HAP-1 (cell line): Measurements from ENCODE around the gene PDCD4.

Experiments
- DNase-seq, 2 experiments: peaks; one replicate each; pipeline ENCODE4 v3.0.0-alpha.2; 2016 to 2020; ENCODE audit warnings: low spot score in 2 of 2
- H3K27me3 ChIP-seq: fragments of 250-450 bp; sonication (Bioruptor Pico); 2 replicates; pipeline ENCODE4 v1.5.1; 2020; ENCODE audit warnings: low read depth, mild to moderate bottlenecking, moderate library complexity
- H3K36me3 ChIP-seq: fragments of 250-450 bp; sonication (Bioruptor Pico); replicated peaks from 2 replicates; pipeline ENCODE4 v1.5.1; 2020; ENCODE audit warnings: mild to moderate bottlenecking
- H3K4me1 ChIP-seq: fragments of 250-450 bp; sonication (Bioruptor Pico); 2 replicates; pipeline ENCODE4 v1.5.1; 2020; ENCODE audit warnings: mild to moderate bottlenecking
- H3K4me3 ChIP-seq: fragments of 250-450 bp; sonication (Bioruptor Pico); 2 replicates; pipeline ENCODE4 v1.5.1; 2020; ENCODE audit warnings: mild to moderate bottlenecking, moderate library complexity
- H3K9me3 ChIP-seq: fragments of 250-450 bp; sonication (Bioruptor Pico); 2 replicates; pipeline ENCODE4 v1.5.1; 2020; ENCODE audit warnings: mild to moderate bottlenecking, moderate library complexity
- in situ Hi-C: fragments of 300-500 bp; cut with MboI; formaldehyde crosslinking; loops from 3 replicates; pipeline ENCODE4 v1.14.3; 2020; ENCODE audit warnings: low sequenced_read_pairs, inconsistent platforms, mixed read lengths

PDCD4 gene

GRCh38 chr10:110847374-110847773 lies 24.4 kb upstream of the PDCD4 start:
- H3K4me3 ChIP-seq: no peak overlapping the region
- in situ Hi-C loops: no loop called here
- no peaks in the 10 kb centered on the region for H3K4me1 ChIP-seq
- H3K36me3 ChIP-seq: no peaks in the 10 kb centered on the region
- H3K9me3 ChIP-seq: no peaks in the 10 kb centered on the region
- DNase-seq: no peak
- H3K27me3 ChIP-seq: no peaks in the 10 kb centered on the region

GRCh38 chr10:110848106-110848505 lies 23.6 kb upstream of the PDCD4 start:
- no peaks in the 10 kb centered on the region for H3K27me3 ChIP-seq
- H3K36me3 ChIP-seq: no peaks in the 10 kb centered on the region
- no peak for DNase-seq
- H3K9me3 ChIP-seq: no peaks in the 10 kb centered on the region
- in situ Hi-C loops: no loop called here
- H3K4me1 ChIP-seq: no peaks in the 10 kb centered on the region
- H3K4me3 ChIP-seq: no peak overlapping the region

GRCh38 chr10:110850099-110850498 lies 21.6 kb upstream of the PDCD4 start:
- Histone ChIP-seq H3K4me3 (no peak overlapping the region), H3K9me3 (no peaks in the 10 kb centered on the region), H3K27me3 (no peaks in the 10 kb centered on the region), H3K36me3 (no peaks in the 10 kb centered on the region), H3K4me1 (no peaks in the 10 kb centered on the region)
- DNase-seq: no peak
- in situ Hi-C loops: no loop called here

GRCh38 chr10:110851020-110851612 lies 20.6 kb upstream of the PDCD4 start:
- Histone ChIP-seq H3K36me3 (no peaks in the 10 kb centered on the region), H3K4me3 (no peak overlapping the region), H3K9me3 (no peaks in the 10 kb centered on the region), H3K4me1 (no peaks in the 10 kb centered on the region), H3K27me3 (no peaks in the 10 kb centered on the region)
- in situ Hi-C loops: no loop called here
- DNase-seq: no peak

GRCh38 chr10:110852255-110852896 lies 19.4 kb upstream of the PDCD4 start:
- Histone ChIP-seq H3K4me1 (no peaks in the 10 kb centered on the region), H3K9me3 (no peaks in the 10 kb centered on the region), H3K27me3 (no peaks in the 10 kb centered on the region), H3K36me3 (no peaks in the 10 kb centered on the region), H3K4me3 (no peak overlapping the region)
- no peak for DNase-seq
- in situ Hi-C loops: no loop called here

GRCh38 chr10:110852947-110853346 lies 18.8 kb upstream of the PDCD4 start:
- H3K4me3 ChIP-seq: no peak overlapping the region
- no peaks in the 10 kb centered on the region for H3K4me1 ChIP-seq
- DNase-seq: no peak
- in situ Hi-C loops: no loop called here
- no peaks in the 10 kb centered on the region for H3K36me3 ChIP-seq
- H3K9me3 ChIP-seq: no peaks in the 10 kb centered on the region
- no peaks in the 10 kb centered on the region for H3K27me3 ChIP-seq

GRCh38 chr10:110853921-110854605 lies 17.7 kb upstream of the PDCD4 start:
- H3K36me3 ChIP-seq: no peaks in the 10 kb centered on the region
- H3K9me3 ChIP-seq: no peaks in the 10 kb centered on the region
- H3K27me3 ChIP-seq: no peaks in the 10 kb centered on the region
- H3K4me1 ChIP-seq: no peaks in the 10 kb centered on the region
- no peak for DNase-seq
- no peak overlapping the region for H3K4me3 ChIP-seq
- in situ Hi-C loops: no loop called here

GRCh38 chr10:110857265-110858171 lies 14.2 kb upstream of the PDCD4 start:
- H3K4me1 ChIP-seq: no peaks in the 10 kb centered on the region
- in situ Hi-C loops: no loop called here
- DNase-seq: no peak
- no peaks in the 10 kb centered on the region for H3K27me3 ChIP-seq
- H3K36me3 ChIP-seq: no peaks in the 10 kb centered on the region
- H3K9me3 ChIP-seq: no peaks in the 10 kb centered on the region
- no peak overlapping the region for H3K4me3 ChIP-seq

GRCh38 chr10:110858297-110858934 lies 13.3 kb upstream of the PDCD4 start:
- no peak overlapping the region for H3K4me3 ChIP-seq
- in situ Hi-C loops: no loop called here
- H3K36me3 ChIP-seq: no peaks in the 10 kb centered on the region
- H3K9me3 ChIP-seq: no peaks in the 10 kb centered on the region
- DNase-seq: no peak
- H3K27me3 ChIP-seq: no peaks in the 10 kb centered on the region
- H3K4me1 ChIP-seq: no peaks in the 10 kb centered on the region

GRCh38 chr10:110859206-110859972 lies 12.3 kb upstream of the PDCD4 start:
- no peaks in the 10 kb centered on the region for H3K4me1 ChIP-seq
- no peaks in the 10 kb centered on the region for H3K27me3 ChIP-seq
- no peaks in the 10 kb centered on the region for H3K9me3 ChIP-seq
- in situ Hi-C loops: no loop called here
- H3K36me3 ChIP-seq: no peaks in the 10 kb centered on the region
- DNase-seq: no peak
- no peak overlapping the region for H3K4me3 ChIP-seq

- Histone ChIP-seq H3K9me3 (no peaks in the 10 kb centered on the region), H3K4me1 (peaks cover 2% of the 10 kb centered on the region), H3K27me3 (no peaks in the 10 kb centered on the region), H3K4me3 (no peak overlapping the region), H3K36me3 (no peaks in the 10 kb centered on the region)
- in situ Hi-C loops: no loop called here
- no peak for DNase-seq
These were observed 11.8 kb upstream of the PDCD4 start for GRCh38 chr10:110859973-110860376.

- in situ Hi-C loops: no loop called here
- H3K4me1 ChIP-seq: peaks cover 7% of the 10 kb centered on the region
These were observed 11.0 kb upstream of the PDCD4 start for GRCh38 chr10:110860576-110861241.

More at GRCh38 chr10:110860576-110861241, 11.0 kb upstream of the PDCD4 start:
- no peak for DNase-seq
- H3K27me3 ChIP-seq: no peaks in the 10 kb centered on the region
- H3K9me3 ChIP-seq: no peaks in the 10 kb centered on the region
- H3K36me3 ChIP-seq: no peaks in the 10 kb centered on the region
- H3K4me3 ChIP-seq: no peak overlapping the region
